Uterus (tissue), 4 donors: ENCODE measurements around the gene NLGN1. TPM values are rescaled to one million over a fixed set of nuclear protein-coding genes. Genes with fewer than 3 reads are reported as not detected.

ENCODE experiments used
- DNase-seq, 2 donors: peaks; one replicate each; pipeline ENCODE4 v3.0.0-alpha.2; 2019 to 2020
- H3K27ac ChIP-seq, 2 donors: fragments of 200-600 bp; sonication (generic); 1 replicate in 1 of 2; 2 replicates in 1 of 2; pipeline ENCODE4 v1.5.1; 2016 to 2018
- H3K27me3 ChIP-seq, 2 donors: fragments of 200-600 bp; sonication (generic); one replicate each; pipeline ENCODE4 v1.5.1; 2018 to 2019; ENCODE audit warnings: control low read depth in 1 of 2
- H3K36me3 ChIP-seq, 2 donors: fragments of 200-600 bp; sonication (generic); one replicate each; pipeline ENCODE4 v1.5.1; 2019; ENCODE audit warnings: control low read depth in 1 of 2
- H3K4me1 ChIP-seq, 2 donors: fragments of 200-600 bp; sonication (generic); one replicate each; pipeline ENCODE4 v1.5.1; 2018 to 2019; ENCODE audit warnings: control low read depth in 1 of 2
- H3K4me3 ChIP-seq, 2 donors: fragments of 200-600 bp; sonication (generic); 1 replicate in 1 of 2; 2 replicates in 1 of 2; pipeline ENCODE4 v1.5.1; 2018 to 2019; ENCODE audit warnings: mild to moderate bottlenecking in 1 of 2
- H3K9me3 ChIP-seq, 2 donors: fragments of 200-600 bp; sonication (generic); one replicate each; pipeline ENCODE4 v1.5.1; 2019; ENCODE audit warnings: control low read depth in 1 of 2
- POLR2A ChIP-seq, 2 donors: fragments of 450-650 bp; IDR thresholded peaks; one replicate each; pipeline ENCODE4 v1.6.1; 2016; ENCODE audit warnings: antibody characterized with exemption in 2 of 2, mild to moderate bottlenecking in 1 of 2, moderate library complexity in 1 of 2
- intact Hi-C: fragments of 100-400 bp; cut with DNase I; formaldehyde crosslinking; loops from one replicate; pipeline ENCODE4 v1.15.1; 2023; ENCODE audit warnings: low total_unique reads
- total RNA-seq, 4 donors: library from RNA; depleted of rRNA in 3 of 4; stranded (reverse); fragments of >200 nt in 3 of 4; gene quantifications; one replicate each; pipeline versions ENCODE4 v1.1.0 to v1.2.4, GENCODE V29; 2014 to 2023
- TF ChIP-seq, protein P1 (sequence below), 4 experiments: fragments of 200-600 bp in 2 of 4; fragments of 450-650 bp in 2 of 4; sonication (generic) in 2 of 4; IDR thresholded peaks; one replicate each; pipeline ENCODE4 v1.5.1; 2016 to 2019; ENCODE audit warnings: antibody characterized with exemption in 4 of 4, mild to moderate bottlenecking in 2 of 4, moderate library complexity in 1 of 4
- donor health status: DM: yes; HTN: yes; CAD: no.

The NLGN1 gene
- total RNA-seq, 4 donors from 2014 or later, result 3.6 to 44.8 (median 9.8) TPM

DNA sequence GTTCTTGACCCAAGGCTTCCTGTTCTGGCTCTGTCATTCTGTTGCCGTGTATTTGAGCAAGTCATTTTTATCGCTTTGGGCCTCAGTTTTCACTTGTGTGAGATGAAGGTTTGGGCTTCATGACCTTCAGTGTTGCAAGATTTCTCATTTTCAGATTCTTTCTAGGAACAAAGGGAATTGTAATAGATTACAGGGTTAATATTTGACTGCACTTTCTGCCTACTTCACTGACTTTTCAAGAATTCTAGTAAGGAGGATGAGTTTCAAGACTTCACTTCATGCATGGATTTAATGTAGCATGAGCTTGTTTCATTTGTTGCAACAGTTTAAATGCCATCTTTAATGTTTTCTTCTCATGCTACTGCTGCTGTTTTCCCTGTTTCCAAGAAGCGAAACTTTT lies 226.5 kb downstream of the NLGN1 start:
- H3K9me3 ChIP-seq, result no peaks in the 10 kb centered on the region
- no peaks in the 10 kb centered on the region for H3K36me3 ChIP-seq
- H3K4me1 ChIP-seq, result no peaks in the 10 kb centered on the region
- no peak overlapping the region for H3K27ac ChIP-seq
- intact Hi-C loops, result no loop called here
- TF ChIP-seq POLR2A (IDR thresholded peaks at IDR 0.05), result no peak
- TF ChIP-seq, protein P1, sequence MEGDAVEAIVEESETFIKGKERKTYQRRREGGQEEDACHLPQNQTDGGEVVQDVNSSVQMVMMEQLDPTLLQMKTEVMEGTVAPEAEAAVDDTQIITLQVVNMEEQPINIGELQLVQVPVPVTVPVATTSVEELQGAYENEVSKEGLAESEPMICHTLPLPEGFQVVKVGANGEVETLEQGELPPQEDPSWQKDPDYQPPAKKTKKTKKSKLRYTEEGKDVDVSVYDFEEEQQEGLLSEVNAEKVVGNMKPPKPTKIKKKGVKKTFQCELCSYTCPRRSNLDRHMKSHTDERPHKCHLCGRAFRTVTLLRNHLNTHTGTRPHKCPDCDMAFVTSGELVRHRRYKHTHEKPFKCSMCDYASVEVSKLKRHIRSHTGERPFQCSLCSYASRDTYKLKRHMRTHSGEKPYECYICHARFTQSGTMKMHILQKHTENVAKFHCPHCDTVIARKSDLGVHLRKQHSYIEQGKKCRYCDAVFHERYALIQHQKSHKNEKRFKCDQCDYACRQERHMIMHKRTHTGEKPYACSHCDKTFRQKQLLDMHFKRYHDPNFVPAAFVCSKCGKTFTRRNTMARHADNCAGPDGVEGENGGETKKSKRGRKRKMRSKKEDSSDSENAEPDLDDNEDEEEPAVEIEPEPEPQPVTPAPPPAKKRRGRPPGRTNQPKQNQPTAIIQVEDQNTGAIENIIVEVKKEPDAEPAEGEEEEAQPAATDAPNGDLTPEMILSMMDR (IDR thresholded peaks at IDR 0.05), result no peak
- no peak overlapping the region for H3K4me3 ChIP-seq
- no peaks in the 10 kb centered on the region for H3K27me3 ChIP-seq
- DNase-seq, result no peak

- H3K36me3 ChIP-seq, result no peaks in the 10 kb centered on the region
- no peak for DNase-seq
- no peak overlapping the region for H3K4me3 ChIP-seq
- H3K27ac ChIP-seq, result no peak overlapping the region
- H3K4me1 ChIP-seq, result no peaks in the 10 kb centered on the region
- no peak for TF ChIP-seq POLR2A (IDR thresholded peaks at IDR 0.05)
- TF ChIP-seq, protein P1 (IDR thresholded peaks at IDR 0.05), result no peak
- intact Hi-C loops, result no loop called here
- H3K27me3 ChIP-seq, result no peaks in the 10 kb centered on the region
- no peaks in the 10 kb centered on the region for H3K9me3 ChIP-seq
Observed at GRCh38 chr3:173630849-173631248, 233.3 kb downstream of the NLGN1 start.

- H3K27me3 ChIP-seq, result no peaks in the 10 kb centered on the region
- TF ChIP-seq, protein P1 (IDR thresholded peaks at IDR 0.05), result no peak
- TF ChIP-seq POLR2A (IDR thresholded peaks at IDR 0.05), result no peak
- no peak for DNase-seq
- no peaks in the 10 kb centered on the region for H3K9me3 ChIP-seq
- intact Hi-C loops, result no loop called here
- H3K4me3 ChIP-seq, result no peak overlapping the region
- H3K4me1 ChIP-seq, result no peaks in the 10 kb centered on the region
- no peak overlapping the region for H3K27ac ChIP-seq
- H3K36me3 ChIP-seq, result no peaks in the 10 kb centered on the region
Observed at GRCh38 chr3:173632945-173633344, 235.4 kb downstream of the NLGN1 start.

DNA sequence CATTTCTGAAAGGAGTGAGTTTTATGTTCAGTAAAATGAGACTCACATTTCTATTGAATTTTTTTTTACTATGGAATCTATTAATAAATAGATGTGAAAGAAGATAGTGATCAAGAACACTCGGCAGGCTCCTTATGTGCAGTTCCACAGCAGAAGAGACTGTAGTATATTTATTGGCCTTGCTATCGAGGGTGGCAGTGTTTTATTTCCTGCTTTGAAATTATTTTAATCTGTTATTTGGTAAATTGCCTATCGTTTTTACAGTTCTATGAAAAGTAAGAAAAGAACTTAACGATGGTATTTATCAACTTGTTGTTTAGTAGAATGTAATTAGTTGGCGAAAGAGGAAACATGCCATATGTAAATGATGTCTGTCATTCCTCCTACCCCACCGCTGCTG lies 238.3 kb downstream of the NLGN1 start:
- TF ChIP-seq, protein P1 (IDR thresholded peaks at IDR 0.05), result no peak
- TF ChIP-seq POLR2A (IDR thresholded peaks at IDR 0.05), result no peak
- H3K4me3 ChIP-seq, result no peak overlapping the region
- intact Hi-C loops, result no loop called here
- no peaks in the 10 kb centered on the region for H3K36me3 ChIP-seq
- H3K4me1 ChIP-seq, result no peaks in the 10 kb centered on the region
- no peak for DNase-seq
- H3K27me3 ChIP-seq, result no peaks in the 10 kb centered on the region
- no peak overlapping the region for H3K27ac ChIP-seq
- no peaks in the 10 kb centered on the region for H3K9me3 ChIP-seq

DNA sequence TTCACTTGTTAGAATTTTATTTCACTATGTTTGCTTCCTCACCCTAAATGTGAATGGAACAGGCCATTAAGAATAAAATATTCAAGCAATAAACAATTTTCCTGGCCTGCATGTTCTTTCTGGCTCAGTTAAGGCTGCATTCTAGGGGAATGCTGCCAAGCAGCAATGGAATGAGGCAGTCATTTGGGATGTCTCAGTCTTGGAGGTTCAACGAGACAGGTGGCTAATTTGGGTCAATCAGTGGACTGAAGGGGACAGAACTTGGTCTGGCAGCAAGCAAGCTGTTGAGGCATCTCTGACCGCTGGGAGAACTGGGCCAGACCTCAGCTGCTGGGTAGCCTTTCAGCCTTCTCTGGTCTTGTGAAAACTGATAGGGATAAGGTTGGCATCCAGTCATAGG lies 241.6 kb downstream of the NLGN1 start:
- intact Hi-C loops, result no loop called here

More for the DNA sequence above, 241.6 kb downstream of the NLGN1 start:
- no peaks in the 10 kb centered on the region for H3K27me3 ChIP-seq
- no peaks in the 10 kb centered on the region for H3K4me1 ChIP-seq
- no peaks in the 10 kb centered on the region for H3K36me3 ChIP-seq
- TF ChIP-seq, protein P1 (IDR thresholded peaks at IDR 0.05), result no peak
- no peak for TF ChIP-seq POLR2A (IDR thresholded peaks at IDR 0.05)
- DNase-seq, result no peak
- H3K9me3 ChIP-seq, result no peaks in the 10 kb centered on the region
- H3K4me3 ChIP-seq, result no peak overlapping the region
- no peak overlapping the region for H3K27ac ChIP-seq
